Endothelial cell of umbilical vein (primary cell): ENCODE measurements around the gene MBD5.

Experiments used
- EZH2 ChIP-seq: IDR thresholded peaks from 2 replicates; pipeline ENCODE4 v1.6.1; 2012; ENCODE audit warnings: borderline replicate concordance, low read depth, mild to moderate bottlenecking, moderate library complexity, low read length, inconsistent platforms; ENCODE audit not compliant: severe bottlenecking
- JUN ChIP-seq: IDR thresholded peaks from 2 replicates; pipeline ENCODE4 v1.6.1; 2011; ENCODE audit warnings: borderline replicate concordance, low read depth; ENCODE audit not compliant: insufficient read length, insufficient read depth
- MYC ChIP-seq: IDR thresholded peaks from one replicate; pipeline ENCODE4 v1.6.1; 2011; ENCODE audit warnings: mild to moderate bottlenecking, low read depth, low read length
- POLR2A ChIP-seq: IDR thresholded peaks from 2 replicates; pipeline ENCODE4 v1.6.1; 2012; ENCODE audit warnings: low read depth, mild to moderate bottlenecking, control low read depth, low read length
- POLR2AphosphoS5 ChIP-seq: IDR thresholded peaks from 2 replicates; pipeline ENCODE4 v1.6.1; 2012; ENCODE audit warnings: low read depth, mild to moderate bottlenecking, control low read depth, low read length, moderate library complexity; ENCODE audit not compliant: insufficient read depth
- TF ChIP-seq, protein P1 (sequence below), 2 donors: IDR thresholded peaks; 1 replicate in 1 of 2; 2 replicates in 1 of 2; pipeline ENCODE4 v1.5.1; 2011; ENCODE audit warnings: low read length in 2 of 2, mild to moderate bottlenecking in 2 of 2, moderate library complexity in 2 of 2, control low read depth in 1 of 2, inconsistent platforms in 1 of 2, low read depth in 1 of 2; ENCODE audit not compliant: insufficient read depth in 1 of 2; ENCODE audit errors: extremely low read depth in 1 of 2
- TF ChIP-seq, protein P2 (sequence below): IDR thresholded peaks from 2 replicates; pipeline ENCODE4 v1.6.1; 2011; ENCODE audit not compliant: insufficient read depth, insufficient read length

DNA sequence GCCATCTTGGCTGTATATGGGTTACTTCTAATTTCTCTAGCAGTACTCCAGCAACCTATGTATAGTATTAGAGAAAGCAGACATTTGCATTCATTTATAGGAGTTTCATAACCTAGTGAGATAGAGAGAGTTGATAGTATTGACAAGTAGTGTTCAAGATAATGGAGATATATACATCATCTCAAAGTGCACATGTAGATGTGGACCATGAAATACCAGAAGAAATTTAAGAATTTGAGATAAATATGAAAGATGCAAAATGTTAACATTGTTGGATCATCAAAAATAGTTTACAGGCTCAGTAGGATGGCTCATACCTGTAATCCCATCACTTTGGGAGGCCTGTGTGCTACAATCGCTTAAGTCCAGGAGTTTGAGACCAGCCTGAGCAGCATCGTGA, 243.0 kb downstream of the MBD5 start:
- TF ChIP-seq, protein P1, sequence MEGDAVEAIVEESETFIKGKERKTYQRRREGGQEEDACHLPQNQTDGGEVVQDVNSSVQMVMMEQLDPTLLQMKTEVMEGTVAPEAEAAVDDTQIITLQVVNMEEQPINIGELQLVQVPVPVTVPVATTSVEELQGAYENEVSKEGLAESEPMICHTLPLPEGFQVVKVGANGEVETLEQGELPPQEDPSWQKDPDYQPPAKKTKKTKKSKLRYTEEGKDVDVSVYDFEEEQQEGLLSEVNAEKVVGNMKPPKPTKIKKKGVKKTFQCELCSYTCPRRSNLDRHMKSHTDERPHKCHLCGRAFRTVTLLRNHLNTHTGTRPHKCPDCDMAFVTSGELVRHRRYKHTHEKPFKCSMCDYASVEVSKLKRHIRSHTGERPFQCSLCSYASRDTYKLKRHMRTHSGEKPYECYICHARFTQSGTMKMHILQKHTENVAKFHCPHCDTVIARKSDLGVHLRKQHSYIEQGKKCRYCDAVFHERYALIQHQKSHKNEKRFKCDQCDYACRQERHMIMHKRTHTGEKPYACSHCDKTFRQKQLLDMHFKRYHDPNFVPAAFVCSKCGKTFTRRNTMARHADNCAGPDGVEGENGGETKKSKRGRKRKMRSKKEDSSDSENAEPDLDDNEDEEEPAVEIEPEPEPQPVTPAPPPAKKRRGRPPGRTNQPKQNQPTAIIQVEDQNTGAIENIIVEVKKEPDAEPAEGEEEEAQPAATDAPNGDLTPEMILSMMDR (IDR thresholded peaks at IDR 0.05; ENCODE audit: extremely low read depth in 1 of 2, insufficient read depth in 1 of 2, low read depth in 1 of 2, low read length in 2 of 2), result no peak
- TF ChIP-seq POLR2A (no peak), EZH2 (no peak), JUN (no peak), POLR2AphosphoS5 (no peak), MYC (no peak)
- TF ChIP-seq, protein P2, sequence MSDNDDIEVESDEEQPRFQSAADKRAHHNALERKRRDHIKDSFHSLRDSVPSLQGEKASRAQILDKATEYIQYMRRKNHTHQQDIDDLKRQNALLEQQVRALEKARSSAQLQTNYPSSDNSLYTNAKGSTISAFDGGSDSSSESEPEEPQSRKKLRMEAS, result no peak
